Coronary artery (tissue), 2 donors: ENCODE measurements around the gene SLC6A7.
A peak's percentile ranks its signal among the peaks of the same experiment; 100 is the strongest.

Source experiments
- DNase-seq: peaks from one replicate; pipeline ENCODE4 v3.0.0-alpha.2; 2017; ENCODE audit warnings: low spot score
- H3K27ac ChIP-seq, 2 donors: fragments of 200-600 bp; sonication (generic); one replicate each; pipeline ENCODE4 v1.5.1; 2016 to 2019
- H3K4me3 ChIP-seq: fragments of 200-600 bp; sonication (generic); 2 replicates; pipeline ENCODE4 v1.5.1; 2016; ENCODE audit warnings: mild to moderate bottlenecking, moderate library complexity
- TF ChIP-seq, protein P1 (sequence below): fragments of 200-600 bp; sonication (generic); IDR thresholded peaks from one replicate; pipeline ENCODE4 v1.5.1; 2019; ENCODE audit warnings: antibody characterized with exemption

SLC6A7 gene

DNA sequence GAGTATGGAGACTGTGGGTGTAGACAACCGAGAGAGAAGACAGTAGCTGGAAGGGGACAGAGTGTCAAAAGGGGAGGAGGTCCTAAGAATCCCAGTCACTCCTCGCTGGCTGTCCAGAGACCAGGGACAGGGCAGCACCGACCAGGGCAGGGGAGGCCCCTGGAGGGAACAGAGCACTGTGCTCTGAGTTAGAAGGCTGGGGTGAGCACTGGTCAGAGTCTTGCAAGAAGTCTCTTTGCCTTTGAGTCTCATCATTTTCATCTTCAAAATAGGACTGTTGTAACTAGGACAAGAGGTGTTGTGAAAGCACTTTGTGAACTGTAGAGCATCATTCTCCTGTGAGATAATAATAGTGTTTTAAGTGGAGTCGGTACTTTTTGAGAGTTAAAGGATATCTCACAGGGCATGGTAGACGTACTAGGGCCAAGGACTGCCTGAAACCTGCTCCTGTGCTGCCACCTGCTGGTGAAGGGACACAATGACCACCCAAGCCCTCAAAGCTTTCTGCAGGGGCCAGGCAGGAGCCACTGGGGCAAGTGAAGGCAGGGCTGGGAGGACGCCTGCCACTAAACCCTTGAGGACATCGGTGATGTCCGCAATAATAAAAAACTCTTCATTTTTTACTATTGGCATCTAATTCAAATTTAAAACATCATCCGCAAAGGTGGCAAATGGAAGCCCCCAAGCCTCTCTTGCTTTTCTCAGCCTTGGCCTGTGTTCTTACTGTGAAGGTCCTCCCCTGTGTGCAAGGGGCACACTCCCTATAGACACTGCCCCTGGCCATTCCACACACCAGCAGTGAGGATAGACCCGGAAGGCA, 28.2 kb downstream of the SLC6A7 start:
- Histone ChIP-seq H3K27ac (no peak overlapping the region), H3K4me3 (no peak overlapping the region)
- DNase-seq: peak; percentile 90
- TF ChIP-seq, protein P1, sequence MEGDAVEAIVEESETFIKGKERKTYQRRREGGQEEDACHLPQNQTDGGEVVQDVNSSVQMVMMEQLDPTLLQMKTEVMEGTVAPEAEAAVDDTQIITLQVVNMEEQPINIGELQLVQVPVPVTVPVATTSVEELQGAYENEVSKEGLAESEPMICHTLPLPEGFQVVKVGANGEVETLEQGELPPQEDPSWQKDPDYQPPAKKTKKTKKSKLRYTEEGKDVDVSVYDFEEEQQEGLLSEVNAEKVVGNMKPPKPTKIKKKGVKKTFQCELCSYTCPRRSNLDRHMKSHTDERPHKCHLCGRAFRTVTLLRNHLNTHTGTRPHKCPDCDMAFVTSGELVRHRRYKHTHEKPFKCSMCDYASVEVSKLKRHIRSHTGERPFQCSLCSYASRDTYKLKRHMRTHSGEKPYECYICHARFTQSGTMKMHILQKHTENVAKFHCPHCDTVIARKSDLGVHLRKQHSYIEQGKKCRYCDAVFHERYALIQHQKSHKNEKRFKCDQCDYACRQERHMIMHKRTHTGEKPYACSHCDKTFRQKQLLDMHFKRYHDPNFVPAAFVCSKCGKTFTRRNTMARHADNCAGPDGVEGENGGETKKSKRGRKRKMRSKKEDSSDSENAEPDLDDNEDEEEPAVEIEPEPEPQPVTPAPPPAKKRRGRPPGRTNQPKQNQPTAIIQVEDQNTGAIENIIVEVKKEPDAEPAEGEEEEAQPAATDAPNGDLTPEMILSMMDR: peak; percentile 71

GRCh38 chr5:150218693-150219035, 28.8 kb downstream of the SLC6A7 start:
- Histone ChIP-seq H3K4me3 (no peak overlapping the region), H3K27ac (no peak overlapping the region)
- no peak for DNase-seq
- TF ChIP-seq, protein P1: no peak

DNA sequence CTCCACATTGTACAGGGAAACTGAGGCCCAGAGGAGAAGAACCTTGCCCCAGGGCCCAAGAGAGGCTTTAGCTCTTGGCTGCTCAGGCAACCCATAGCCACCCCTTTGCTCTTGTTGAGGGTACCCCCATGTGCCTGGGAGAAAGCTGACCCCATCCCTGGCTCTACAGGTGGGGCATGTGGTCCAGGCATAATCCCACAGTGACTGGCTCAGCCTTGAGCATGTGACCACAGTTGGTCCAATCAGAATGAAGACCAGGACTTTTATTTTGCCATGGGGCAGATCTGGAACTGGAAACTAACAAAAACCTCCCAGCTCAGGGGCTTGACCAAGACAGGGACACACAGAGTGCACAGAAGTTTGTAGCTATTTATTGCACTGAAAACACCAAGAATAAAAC, 29.3 kb downstream of the SLC6A7 start:
- Histone ChIP-seq H3K27ac (no peak overlapping the region), H3K4me3 (no peak overlapping the region)
- TF ChIP-seq, protein P1: no peak
- no peak for DNase-seq

DNA sequence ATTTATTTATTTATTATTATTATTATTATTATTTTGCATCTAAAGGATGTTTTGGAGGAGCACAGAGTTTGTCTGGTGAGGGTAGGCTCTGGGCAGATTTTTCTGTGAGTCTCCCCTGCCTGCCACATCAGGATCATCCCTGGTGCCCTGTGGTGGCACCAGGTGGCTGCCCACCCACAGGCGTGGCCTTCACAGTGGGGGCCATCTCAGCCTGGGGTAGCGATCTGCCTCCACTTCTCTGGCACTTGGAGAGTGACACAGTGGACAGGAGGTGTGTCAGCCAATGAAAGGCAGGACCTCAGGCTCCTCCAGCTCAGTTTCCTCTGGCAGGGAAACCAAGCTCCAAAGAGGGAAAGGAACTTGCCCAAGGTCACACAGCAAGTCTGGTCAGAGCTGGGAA, 30.0 kb downstream of the SLC6A7 start:
- H3K4me3 ChIP-seq: no peak overlapping the region
- DNase-seq: no peak
- no peak overlapping the region for H3K27ac ChIP-seq
- TF ChIP-seq, protein P1: no peak

- H3K4me3 ChIP-seq: no peak overlapping the region
- H3K27ac ChIP-seq: no peak overlapping the region
- no peak for DNase-seq
- TF ChIP-seq, protein P1: no peak
These were observed 31.6 kb downstream of the SLC6A7 start for GRCh38 chr5:150221471-150221870.

- no peak overlapping the region for H3K4me3 ChIP-seq
- H3K27ac ChIP-seq: no peak overlapping the region
- no peak for DNase-seq
- TF ChIP-seq, protein P1: no peak
These were observed 33.0 kb downstream of the SLC6A7 start for GRCh38 chr5:150222906-150223305.

DNA sequence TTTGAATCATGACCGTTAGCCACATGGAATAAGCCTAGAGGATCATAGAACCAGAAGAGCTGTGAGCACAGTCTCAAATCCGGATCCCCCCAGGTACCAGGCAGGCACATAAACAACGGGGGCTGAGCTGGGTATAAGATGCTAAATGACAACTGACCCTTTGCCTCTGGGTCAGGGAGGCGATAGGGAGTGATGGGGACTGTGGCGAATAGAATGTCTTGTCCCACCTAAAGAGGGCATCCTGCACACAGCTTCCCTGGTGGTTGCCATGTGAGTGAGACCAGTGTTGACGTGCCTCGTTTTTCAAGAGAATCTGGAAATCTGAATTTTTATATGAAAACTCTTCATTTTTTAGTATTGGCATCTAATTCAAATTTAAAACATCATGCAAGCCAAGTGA, 33.6 kb downstream of the SLC6A7 start:
- TF ChIP-seq, protein P1: no peak
- Histone ChIP-seq H3K4me3 (no peak overlapping the region), H3K27ac (no peak overlapping the region)
- no peak for DNase-seq
